Measurements from ENCODE around the gene DISC1.

DISC1 gene

GRCh38 chr1:231733672-231734071 is 107.1 kb downstream of the DISC1 start:
- no peak overlapping the region for H3K4me3 ChIP-seq (replicated peaks; ENCODE audit: insufficient read depth, low read length)
- H3K27ac ChIP-seq (replicated peaks), result no peak overlapping the region
- DNase-seq (ENCODE audit: low read depth in 1 of 2, low spot score in 1 of 2), result no peak
- TF ChIP-seq POLR2AphosphoS5 (IDR thresholded peaks at IDR 0.05; ENCODE audit: low read depth), result no peak
- no peak for TF ChIP-seq REST (IDR thresholded peaks at IDR 0.05; ENCODE audit: insufficient replicate concordance, low read depth)
- TF ChIP-seq SPI1 (IDR thresholded peaks at IDR 0.05; ENCODE audit: borderline replicate concordance, low read depth), result no peak
- no peak for TF ChIP-seq GABPA (IDR thresholded peaks at IDR 0.05; ENCODE audit: low read depth)
- TF ChIP-seq, protein P1, sequence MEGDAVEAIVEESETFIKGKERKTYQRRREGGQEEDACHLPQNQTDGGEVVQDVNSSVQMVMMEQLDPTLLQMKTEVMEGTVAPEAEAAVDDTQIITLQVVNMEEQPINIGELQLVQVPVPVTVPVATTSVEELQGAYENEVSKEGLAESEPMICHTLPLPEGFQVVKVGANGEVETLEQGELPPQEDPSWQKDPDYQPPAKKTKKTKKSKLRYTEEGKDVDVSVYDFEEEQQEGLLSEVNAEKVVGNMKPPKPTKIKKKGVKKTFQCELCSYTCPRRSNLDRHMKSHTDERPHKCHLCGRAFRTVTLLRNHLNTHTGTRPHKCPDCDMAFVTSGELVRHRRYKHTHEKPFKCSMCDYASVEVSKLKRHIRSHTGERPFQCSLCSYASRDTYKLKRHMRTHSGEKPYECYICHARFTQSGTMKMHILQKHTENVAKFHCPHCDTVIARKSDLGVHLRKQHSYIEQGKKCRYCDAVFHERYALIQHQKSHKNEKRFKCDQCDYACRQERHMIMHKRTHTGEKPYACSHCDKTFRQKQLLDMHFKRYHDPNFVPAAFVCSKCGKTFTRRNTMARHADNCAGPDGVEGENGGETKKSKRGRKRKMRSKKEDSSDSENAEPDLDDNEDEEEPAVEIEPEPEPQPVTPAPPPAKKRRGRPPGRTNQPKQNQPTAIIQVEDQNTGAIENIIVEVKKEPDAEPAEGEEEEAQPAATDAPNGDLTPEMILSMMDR (IDR thresholded peaks at IDR 0.05; ENCODE audit: insufficient read depth, low read length), result no peak
- no peaks in the 10 kb centered on the region for H3K27me3 ChIP-seq (ENCODE audit: insufficient read depth, poor library complexity, severe bottlenecking)

DNA sequence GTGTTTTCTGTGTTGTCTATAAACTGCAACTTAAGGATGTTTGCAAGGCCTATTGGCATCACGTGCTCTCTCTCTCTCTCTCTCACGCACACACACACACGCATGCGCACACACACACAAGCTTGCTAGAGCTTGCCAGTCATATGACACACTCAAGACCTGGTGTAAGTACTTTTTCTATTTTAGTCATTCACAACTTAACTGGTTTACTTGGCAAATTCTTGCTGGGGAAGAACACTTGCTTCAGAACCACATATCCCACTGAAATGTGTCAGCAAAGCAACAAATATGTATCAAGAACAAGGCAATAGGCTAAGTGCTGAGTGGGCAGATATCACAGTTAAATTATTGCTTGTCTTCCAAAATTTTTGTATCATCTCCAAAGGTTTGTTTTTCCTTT is 107.8 kb downstream of the DISC1 start:
- Histone ChIP-seq H3K27ac (replicated peaks) (no peak overlapping the region), H3K4me3 (replicated peaks; ENCODE audit: insufficient read depth, low read length) (no peak overlapping the region), H3K27me3 (ENCODE audit: insufficient read depth, poor library complexity, severe bottlenecking) (no peaks in the 10 kb centered on the region)
- no peak for DNase-seq (ENCODE audit: low read depth in 1 of 2, low spot score in 1 of 2)
- no peak for TF ChIP-seq REST (IDR thresholded peaks at IDR 0.05; ENCODE audit: insufficient replicate concordance, low read depth)
- TF ChIP-seq GABPA (IDR thresholded peaks at IDR 0.05; ENCODE audit: low read depth), result no peak
- TF ChIP-seq POLR2AphosphoS5 (IDR thresholded peaks at IDR 0.05; ENCODE audit: low read depth), result no peak
- no peak for TF ChIP-seq SPI1 (IDR thresholded peaks at IDR 0.05; ENCODE audit: borderline replicate concordance, low read depth)
- TF ChIP-seq, protein P1 (IDR thresholded peaks at IDR 0.05; ENCODE audit: insufficient read depth, low read length), result no peak

GRCh38 chr1:231735411-231735810 is 108.8 kb downstream of the DISC1 start:
- no peak overlapping the region for H3K4me3 ChIP-seq (replicated peaks; ENCODE audit: insufficient read depth, low read length)
- no peak overlapping the region for H3K27ac ChIP-seq (replicated peaks)
- no peaks in the 10 kb centered on the region for H3K27me3 ChIP-seq (ENCODE audit: insufficient read depth, poor library complexity, severe bottlenecking)
- no peak for TF ChIP-seq SPI1 (IDR thresholded peaks at IDR 0.05; ENCODE audit: borderline replicate concordance, low read depth)
- DNase-seq (ENCODE audit: low read depth in 1 of 2, low spot score in 1 of 2), result no peak

GRCh38 chr1:231735941-231736340 is 109.4 kb downstream of the DISC1 start:
- no peak overlapping the region for H3K4me3 ChIP-seq (replicated peaks; ENCODE audit: insufficient read depth, low read length)
- H3K27me3 ChIP-seq (ENCODE audit: insufficient read depth, poor library complexity, severe bottlenecking), result no peaks in the 10 kb centered on the region
- TF ChIP-seq, protein P1 (IDR thresholded peaks at IDR 0.05; ENCODE audit: insufficient read depth, low read length), result no peak
- TF ChIP-seq SPI1 (IDR thresholded peaks at IDR 0.05; ENCODE audit: borderline replicate concordance, low read depth) (no peak), POLR2AphosphoS5 (IDR thresholded peaks at IDR 0.05; ENCODE audit: low read depth) (no peak), REST (IDR thresholded peaks at IDR 0.05; ENCODE audit: insufficient replicate concordance, low read depth) (no peak), GABPA (IDR thresholded peaks at IDR 0.05; ENCODE audit: low read depth) (no peak)
- H3K27ac ChIP-seq (replicated peaks), result no peak overlapping the region
- no peak for DNase-seq (ENCODE audit: low read depth in 1 of 2, low spot score in 1 of 2)

Data from HL-60 (cell line).